H1 (cell line): Measurements from ENCODE around the gene GPR25. TPM values are rescaled to one million over a fixed set of nuclear protein-coding genes. Genes with fewer than 3 reads are reported as not detected.

Source experiments
- CTCF ChIA-PET: fragments of 300-600 bp; sonication (Branson Sonifier 250); formaldehyde crosslinking; loops from one replicate; lab custom pipeline; 2021; ENCODE audit not compliant: partially characterized antibody; lab: Charles Lee
- POLR2A ChIA-PET: fragments of 300-600 bp; sonication (Branson Sonifier 250); formaldehyde crosslinking; loops from one replicate; lab custom pipeline; 2021; ENCODE audit warnings: inconsistent platforms; ENCODE audit not compliant: partially characterized antibody; lab: Charles Lee
- DNase-seq, 2 experiments: peaks; one replicate each; pipeline versions ENCODE4 v3.0.0 to v3.0.0-alpha.2; 2010 to 2022; ENCODE audit warnings: low spot score in 2 of 2, low read depth in 1 of 2, mixed read lengths in 1 of 2
- FAIRE-seq: peaks from 2 replicates; lab custom pipeline; 2011; peaks lifted over from hg19 to GRCh38; lab: Jason Lieb, UNC
- H2AFZ ChIP-seq: 2 replicates; pipeline ENCODE4 v1.8.1; 2012; ENCODE audit warnings: low read length, inconsistent platforms
- H2AK5ac ChIP-seq: 2 replicates; pipeline ENCODE4 v1.6.1; 2013; ENCODE audit warnings: low read depth, low read length
- H2BK120ac ChIP-seq: replicated peaks from 2 replicates; pipeline ENCODE3; 2013; ENCODE audit warnings: low read depth, low read length, inconsistent platforms
- H2BK12ac ChIP-seq: 2 replicates; pipeline ENCODE4 v1.6.1; 2013; ENCODE audit warnings: low read depth, low read length
- H2BK15ac ChIP-seq: 2 replicates; pipeline ENCODE4 v1.6.1; 2013; ENCODE audit warnings: low read length
- H2BK20ac ChIP-seq: 2 replicates; pipeline ENCODE4 v1.6.1; 2013; ENCODE audit warnings: low read length
- H2BK5ac ChIP-seq: 2 replicates; pipeline ENCODE4 v1.6.1; 2013; ENCODE audit warnings: low read depth, low read length
- H3K14ac ChIP-seq: 2 replicates; pipeline ENCODE4 v1.6.1; 2013; ENCODE audit warnings: inconsistent platforms; ENCODE audit not compliant: insufficient read length
- H3K18ac ChIP-seq: 2 replicates; pipeline ENCODE4 v1.6.1; 2013; ENCODE audit warnings: low read length; ENCODE audit errors: extremely low read depth
- H3K23ac ChIP-seq: 2 replicates; pipeline ENCODE4 v1.6.1; 2013; ENCODE audit warnings: inconsistent platforms; ENCODE audit not compliant: insufficient read length
- H3K23me2 ChIP-seq: 2 replicates; pipeline ENCODE4 v1.6.1; 2013; ENCODE audit warnings: low read depth, low read length
- H3K27ac ChIP-seq: 2 replicates; pipeline ENCODE4 v1.6.1; 2011; ENCODE audit warnings: low read depth, low read length, inconsistent platforms
- H3K27me3 ChIP-seq, 4 experiments: replicated peaks in 1 of 4; 1 replicate in 1 of 4; 2 replicates in 3 of 4; pipeline versions ENCODE4 v1.6.1 to v1.8.1; 2011 to 2013; ENCODE audit warnings: low read length in 3 of 4, mild to moderate bottlenecking in 3 of 4, inconsistent platforms in 2 of 4, mixed read lengths in 2 of 4, moderate library complexity in 1 of 4; ENCODE audit not compliant: control insufficient read depth in 3 of 4, insufficient read depth in 3 of 4; ENCODE audit errors: extremely low read depth in 1 of 4
- H3K36me3 ChIP-seq, 4 experiments: 2 replicates each; pipeline versions ENCODE4 v1.6.1 to v1.8.1; 2011 to 2013; ENCODE audit warnings: mild to moderate bottlenecking in 4 of 4, low read length in 3 of 4, moderate library complexity in 2 of 4, control low read depth in 1 of 4, inconsistent platforms in 1 of 4; ENCODE audit not compliant: insufficient read depth in 4 of 4, control insufficient read depth in 2 of 4
- H3K4ac ChIP-seq: replicated peaks from 2 replicates; pipeline ENCODE3; 2013; ENCODE audit warnings: low read length, low read depth, mixed read lengths, inconsistent platforms; ENCODE audit not compliant: insufficient read length
- H3K4me1 ChIP-seq, 4 experiments: replicated peaks in 1 of 4; 1 replicate in 1 of 4; 2 replicates in 3 of 4; pipeline versions ENCODE4 v1.6.1 to v1.8.1; 2011 to 2013; ENCODE audit warnings: low read length in 3 of 4, inconsistent platforms in 2 of 4, mixed read lengths in 1 of 4; ENCODE audit not compliant: insufficient read depth in 4 of 4, control insufficient read depth in 3 of 4
- H3K4me2 ChIP-seq, 2 experiments: 2 replicates each; pipeline versions ENCODE4 v1.6.1 to v1.8.1; 2011 to 2013; ENCODE audit warnings: low read depth in 2 of 2, low read length in 2 of 2, control low read depth in 1 of 2, inconsistent platforms in 1 of 2, mild to moderate bottlenecking in 1 of 2; ENCODE audit not compliant: insufficient read depth in 1 of 2
- H3K4me3 ChIP-seq, 4 experiments: fragments of 200-600, 300-600 bp in 1 of 4; sonication (generic), shearing (Covaris generic), sonication (Bioruptor Twin) in 1 of 4; 2 replicates each; pipeline versions ENCODE4 v1.5.1 to v1.8.1; 2011 to 2016; ENCODE audit warnings: low read length in 4 of 4, low read depth in 3 of 4, control low read depth in 2 of 4, inconsistent platforms in 2 of 4, mild to moderate bottlenecking in 2 of 4, mixed read lengths in 1 of 4, moderate library complexity in 1 of 4; ENCODE audit not compliant: insufficient read depth in 2 of 4; ENCODE audit errors: extremely low read depth in 1 of 4
- H3K56ac ChIP-seq: replicated peaks from 2 replicates; pipeline ENCODE3; 2013; ENCODE audit warnings: low read depth, mild to moderate bottlenecking, mixed read lengths, low read length, inconsistent platforms; ENCODE audit not compliant: insufficient read length
- H3K79me1 ChIP-seq: 2 replicates; pipeline ENCODE4 v1.6.1; 2013; ENCODE audit warnings: low read depth, low read length, control low read depth
- H3K79me2 ChIP-seq, 2 experiments: 2 replicates each; pipeline versions ENCODE4 v1.6.1 to v1.8.1; 2012 to 2013; ENCODE audit warnings: low read length in 2 of 2, mild to moderate bottlenecking in 2 of 2, inconsistent platforms in 1 of 2; ENCODE audit not compliant: insufficient read depth in 2 of 2, control insufficient read depth in 1 of 2
- H3K9ac ChIP-seq, 4 experiments: replicated peaks in 1 of 4; 1 replicate in 1 of 4; 2 replicates in 3 of 4; pipeline versions ENCODE4 v1.6.1 to v1.8.1; 2011 to 2013; ENCODE audit warnings: low read depth in 3 of 4, low read length in 3 of 4, control low read depth in 2 of 4, mild to moderate bottlenecking in 2 of 4, moderate library complexity in 2 of 4, inconsistent platforms in 1 of 4; ENCODE audit errors: extremely low read depth in 1 of 4
- H3K9me3 ChIP-seq, 2 experiments: 2 replicates each; pipeline versions ENCODE4 v1.6.1 to v1.8.1; 2012 to 2013; ENCODE audit warnings: mild to moderate bottlenecking in 2 of 2, moderate library complexity in 2 of 2, control low read depth in 1 of 2, inconsistent platforms in 1 of 2, low read depth in 1 of 2, low read length in 1 of 2, mixed read lengths in 1 of 2; ENCODE audit not compliant: insufficient read depth in 2 of 2
- H4K20me1 ChIP-seq, 2 experiments: replicated peaks in 1 of 2; 2 replicates each; pipeline versions ENCODE3 to v1.8.1; 2011 to 2013; ENCODE audit warnings: inconsistent platforms in 2 of 2, low read length in 2 of 2, mild to moderate bottlenecking in 1 of 2; ENCODE audit not compliant: insufficient read depth in 2 of 2, control insufficient read depth in 1 of 2
- H4K5ac ChIP-seq: 2 replicates; pipeline ENCODE4 v1.6.1; 2013; ENCODE audit warnings: low read length, low read depth, mixed read lengths, inconsistent platforms; ENCODE audit not compliant: insufficient read length
- H4K8ac ChIP-seq: 2 replicates; pipeline ENCODE4 v1.8.0; 2013; ENCODE audit warnings: mild to moderate bottlenecking, moderate library complexity, low read length, inconsistent platforms; ENCODE audit not compliant: insufficient read depth; ENCODE audit errors: extremely low read depth
- H4K91ac ChIP-seq: replicated peaks from 2 replicates; pipeline ENCODE3; 2013; ENCODE audit warnings: low read length, mixed read lengths, inconsistent platforms; ENCODE audit not compliant: insufficient read length
- CHD1 ChIP-seq: IDR thresholded peaks from 2 replicates; pipeline ENCODE4 v1.6.1; 2012; ENCODE audit warnings: low read depth, low read length, improper control_type of control experiment
- EP300 ChIP-seq, 2 experiments: IDR thresholded peaks; 1 replicate in 1 of 2; 2 replicates in 1 of 2; pipeline ENCODE4 v1.6.1; 2011 to 2012; ENCODE audit warnings: low read depth in 2 of 2, low read length in 2 of 2, mild to moderate bottlenecking in 2 of 2, borderline replicate concordance in 1 of 2, inconsistent platforms in 1 of 2, moderate library complexity in 1 of 2
- polyA plus RNA-seq, 7 experiments: library from polyadenylated mRNA; depleted of rRNA in 3 of 7; stranded (reverse) in 5 of 7; unstranded in 2 of 7; fragments of >200 nt in 5 of 7; fragments of 200-250 nt in 2 of 7; gene quantifications; 1 replicate in 5 of 7; 2 replicates in 1 of 7; 4 replicates in 1 of 7; pipeline versions ENCODE4 v1.2.1 to v1.2.3, GENCODE V29; 2011 to 2013; ENCODE audit warnings: missing spikeins in 2 of 7, mixed read lengths in 2 of 7
- total RNA-seq: library from RNA; stranded (reverse); fragmentation: NEBNext Ultra II Directional; extraction: Animal tissue kit (Norgen Biotek cat#: 25700); gene quantifications from 2 replicates; pipeline ENCODE4 v1.2.1, GENCODE V29; 2021

GPR25 gene
- total and polyA plus RNA-seq, 2 of the 8 experiments (the other 6 are each of a cell fraction or from before 2014, with no cell fraction given), result not detected

DNA sequence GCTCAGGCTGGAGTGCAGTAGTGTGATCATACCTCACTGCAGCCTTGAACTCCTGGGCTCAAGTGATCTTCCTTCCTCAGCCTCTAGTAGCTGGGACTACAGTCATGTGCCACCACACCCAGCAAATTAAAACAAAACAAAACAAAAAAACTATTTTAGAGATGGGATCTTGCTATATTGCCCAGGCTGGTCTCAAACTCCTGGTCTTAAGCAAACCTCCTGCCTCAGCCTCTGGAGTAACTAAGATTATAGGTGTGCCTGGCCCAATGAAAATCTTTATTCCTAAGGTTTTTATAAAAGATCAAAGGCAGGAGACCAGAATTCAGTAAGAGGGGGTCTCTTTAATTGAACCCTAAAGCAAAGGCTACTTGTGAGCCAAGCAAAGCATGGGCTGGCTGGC is 32.0 kb downstream of the GPR25 start:
- Histone ChIP-seq H3K27me3 (no peaks in the 10 kb centered on the region), H2AK5ac (no peak overlapping the region), H3K27ac (no peak overlapping the region), H3K79me2 (no peaks in the 10 kb centered on the region), H4K5ac (no peak overlapping the region), H2BK15ac (no peak overlapping the region), H3K56ac (no peak overlapping the region), H4K91ac (no peak overlapping the region), H3K18ac (no peak overlapping the region), H3K4me3 (no peak overlapping the region), H3K23me2 (no peaks in the 10 kb centered on the region), H3K9ac (no peak overlapping the region), H2BK20ac (no peak overlapping the region), H3K23ac (no peak overlapping the region), H2BK12ac (no peak overlapping the region), H3K4me1 (no peaks in the 10 kb centered on the region), H3K14ac (no peak overlapping the region), H3K4me2 (no peak overlapping the region), H3K9me3 (no peaks in the 10 kb centered on the region), H4K8ac (no peak overlapping the region), H3K36me3 (peaks cover 28 to 66% (median 45%) of the 10 kb centered on the region in 4 experiments; a peak in 7 of 8 replicates), H3K4ac (no peak overlapping the region), H4K20me1 (peaks cover 3% of the 10 kb centered on the region in 2 experiments), H3K79me1 (no peaks in the 10 kb centered on the region), H2AFZ (no peak overlapping the region), H2BK5ac (no peak overlapping the region), H2BK120ac (no peak overlapping the region)
- POLR2A ChIA-PET, result interaction anchor here (1.5 to 15.2 kb wide), 5 partner anchors 8 to 56 kb away, joined by 3 to 208 read pairs (median 10); partner anchors contain the start of gene INAVA
- CTCF ChIA-PET, result interaction anchor here (1.2 to 3.4 kb wide), 5 partner anchors 9 to 67 kb away, joined by 3 to 17 read pairs (median 7); partner anchors contain the start of gene INAVA
- TF ChIP-seq EP300 (IDR thresholded peaks at IDR 0.05; ENCODE audit: borderline replicate concordance in 1 of 2, low read depth in 2 of 2, low read length in 2 of 2), result no peak
- no peak for TF ChIP-seq CHD1
- no peak for DNase-seq
- no peak for FAIRE-seq
